Endothelial cell (in vitro differentiated cells): ENCODE measurements around the gene FXYD7. TPM values are rescaled to one million over a fixed set of nuclear protein-coding genes. Genes with fewer than 3 reads are reported as not detected.
"Not testable (repeated sequence)": the region's sequence is repeated elsewhere in the genome, so short reads cannot be mapped to it uniquely, and the experiment has no call there.

Source experiments
- DNase-seq: peaks from one replicate; pipeline ENCODE4 v3.0.0; 2021; ENCODE audit warnings: low spot score
- H3K27ac Mint-ChIP-seq: one replicate; pipeline ENCODE4 v1.8.0; 2021; ENCODE audit warnings: mixed read lengths, inconsistent platforms; ENCODE audit not compliant: unreplicated experiment
- H3K27me3 Mint-ChIP-seq: one replicate; pipeline ENCODE4 v1.8.0; 2021; ENCODE audit warnings: mild to moderate bottlenecking, moderate library complexity, mixed read lengths, inconsistent platforms; ENCODE audit not compliant: unreplicated experiment
- H3K36me3 Mint-ChIP-seq: one replicate; pipeline ENCODE4 v1.8.0; 2021; ENCODE audit warnings: mild to moderate bottlenecking, low read depth, mixed read lengths, inconsistent platforms; ENCODE audit not compliant: unreplicated experiment
- H3K4me1 Mint-ChIP-seq: one replicate; pipeline ENCODE4 v1.8.0; 2021; ENCODE audit warnings: mild to moderate bottlenecking, mixed read lengths, inconsistent platforms; ENCODE audit not compliant: unreplicated experiment
- H3K4me3 Mint-ChIP-seq: one replicate; pipeline ENCODE4 v1.8.0; 2021; ENCODE audit warnings: mild to moderate bottlenecking, mixed read lengths, inconsistent platforms; ENCODE audit not compliant: unreplicated experiment
- H3K9me3 Mint-ChIP-seq: one replicate; pipeline ENCODE4 v1.8.0; 2021; ENCODE audit warnings: mixed read lengths, inconsistent platforms; ENCODE audit not compliant: unreplicated experiment
- total RNA-seq: library from RNA; stranded (reverse); fragmentation: NEBNext Ultra II Directional; extraction: Animal tissue kit (Norgen Biotek cat#: 25700); gene quantifications from one replicate; pipeline ENCODE4 v1.2.1, GENCODE V29; 2021; ENCODE audit not compliant: unreplicated experiment
- TF ChIP-seq, protein P1 (sequence below): fragments of 200-600 bp; sonication (generic); IDR thresholded peaks from one replicate; pipeline ENCODE4 v1.5.0; 2021; ENCODE audit warnings: antibody characterized with exemption; ENCODE audit not compliant: unreplicated experiment

Gene FXYD7
- total RNA-seq, 1 donor from 2014 or later = 0.67 TPM

DNA sequence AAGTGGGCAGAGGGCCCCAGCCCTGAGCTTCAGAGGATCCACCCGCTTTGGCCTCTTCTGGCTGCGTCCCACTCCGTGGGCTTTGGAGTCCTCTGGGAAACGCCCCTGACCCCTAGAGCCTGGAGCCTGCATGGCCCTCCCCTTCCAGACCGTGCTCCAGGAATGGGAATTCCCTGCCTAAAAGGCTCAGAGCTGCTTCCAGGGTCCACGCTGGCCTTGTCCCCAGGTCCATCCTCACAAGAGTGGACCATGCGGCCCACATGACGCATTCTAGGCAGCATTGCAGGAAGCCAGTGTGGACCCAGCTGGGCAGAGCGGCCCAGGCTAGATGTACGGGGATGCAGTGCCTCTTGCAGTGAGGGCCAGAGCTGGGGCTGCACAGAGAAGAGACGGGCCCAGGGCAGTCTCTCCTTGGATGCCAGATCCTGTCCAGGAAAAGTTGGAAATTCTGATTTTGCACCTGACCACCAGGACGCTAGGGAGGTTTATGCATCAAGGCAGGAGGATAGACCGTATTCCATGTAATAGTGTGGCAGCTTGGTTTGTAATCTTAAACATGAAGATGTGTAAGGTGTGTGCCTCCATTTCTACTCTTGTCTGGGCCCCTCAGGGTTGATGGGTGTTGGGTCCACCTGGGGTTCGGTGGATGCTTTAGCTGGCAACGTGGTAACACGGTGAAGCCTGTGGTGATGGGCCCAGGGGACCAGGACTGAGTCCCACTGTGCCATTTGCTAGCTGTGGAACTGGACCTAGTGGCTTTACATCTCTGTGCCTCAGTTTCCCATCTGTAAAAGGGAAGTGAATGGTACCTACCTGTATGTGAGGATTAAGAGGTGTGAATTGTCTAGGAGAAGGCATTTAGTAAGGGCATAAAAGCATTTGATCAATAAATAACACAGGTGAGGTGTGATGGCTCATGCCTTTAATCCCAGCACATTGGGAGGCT lies 42.2 kb upstream of the FXYD7 start:
- peaks cover 10% of the 10 kb centered on the region for H3K27me3 Mint-ChIP-seq
- no peak for DNase-seq
- TF ChIP-seq, protein P1, sequence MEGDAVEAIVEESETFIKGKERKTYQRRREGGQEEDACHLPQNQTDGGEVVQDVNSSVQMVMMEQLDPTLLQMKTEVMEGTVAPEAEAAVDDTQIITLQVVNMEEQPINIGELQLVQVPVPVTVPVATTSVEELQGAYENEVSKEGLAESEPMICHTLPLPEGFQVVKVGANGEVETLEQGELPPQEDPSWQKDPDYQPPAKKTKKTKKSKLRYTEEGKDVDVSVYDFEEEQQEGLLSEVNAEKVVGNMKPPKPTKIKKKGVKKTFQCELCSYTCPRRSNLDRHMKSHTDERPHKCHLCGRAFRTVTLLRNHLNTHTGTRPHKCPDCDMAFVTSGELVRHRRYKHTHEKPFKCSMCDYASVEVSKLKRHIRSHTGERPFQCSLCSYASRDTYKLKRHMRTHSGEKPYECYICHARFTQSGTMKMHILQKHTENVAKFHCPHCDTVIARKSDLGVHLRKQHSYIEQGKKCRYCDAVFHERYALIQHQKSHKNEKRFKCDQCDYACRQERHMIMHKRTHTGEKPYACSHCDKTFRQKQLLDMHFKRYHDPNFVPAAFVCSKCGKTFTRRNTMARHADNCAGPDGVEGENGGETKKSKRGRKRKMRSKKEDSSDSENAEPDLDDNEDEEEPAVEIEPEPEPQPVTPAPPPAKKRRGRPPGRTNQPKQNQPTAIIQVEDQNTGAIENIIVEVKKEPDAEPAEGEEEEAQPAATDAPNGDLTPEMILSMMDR = no peak
- H3K27ac Mint-ChIP-seq = no peak overlapping the region
- H3K36me3 Mint-ChIP-seq = no peaks in the 10 kb centered on the region
- H3K4me3 Mint-ChIP-seq = no peak overlapping the region
- no peaks in the 10 kb centered on the region for H3K9me3 Mint-ChIP-seq
- no peaks in the 10 kb centered on the region for H3K4me1 Mint-ChIP-seq

DNA sequence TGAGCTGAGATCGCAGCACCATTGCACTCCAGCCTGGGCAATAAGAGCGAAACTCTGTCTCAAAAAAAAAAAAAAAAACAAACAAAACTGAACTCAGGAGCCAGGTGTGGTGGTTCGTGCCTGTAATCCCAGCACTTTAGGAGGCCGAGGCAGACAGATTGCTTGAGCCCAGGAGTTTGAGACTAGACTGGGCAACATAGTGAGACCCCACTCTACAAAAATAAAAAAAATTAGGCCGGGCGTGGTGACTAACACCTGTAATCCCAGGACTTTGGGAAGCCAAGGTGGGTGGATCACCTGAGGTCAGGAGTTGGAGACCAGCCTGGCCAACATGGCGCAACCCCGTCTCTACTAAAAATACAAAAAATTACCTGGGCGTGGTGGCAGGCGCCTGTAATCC lies 41.1 kb upstream of the FXYD7 start:
- not testable (repeated sequence) for H3K36me3 Mint-ChIP-seq, H3K4me3 Mint-ChIP-seq, DNase-seq, H3K9me3 Mint-ChIP-seq, H3K27ac Mint-ChIP-seq, H3K4me1 Mint-ChIP-seq
- peaks cover 10% of the 10 kb centered on the region for H3K27me3 Mint-ChIP-seq

GRCh38 chr19:35103614-35104013 lies 39.4 kb upstream of the FXYD7 start:
- not testable (repeated sequence) for DNase-seq, H3K9me3 Mint-ChIP-seq, H3K27ac Mint-ChIP-seq, H3K36me3 Mint-ChIP-seq, H3K4me1 Mint-ChIP-seq
- Mint-ChIP-seq H3K27me3 (peaks cover 11% of the 10 kb centered on the region), H3K4me3 (peak overlapping the region; percentile 38)

DNA sequence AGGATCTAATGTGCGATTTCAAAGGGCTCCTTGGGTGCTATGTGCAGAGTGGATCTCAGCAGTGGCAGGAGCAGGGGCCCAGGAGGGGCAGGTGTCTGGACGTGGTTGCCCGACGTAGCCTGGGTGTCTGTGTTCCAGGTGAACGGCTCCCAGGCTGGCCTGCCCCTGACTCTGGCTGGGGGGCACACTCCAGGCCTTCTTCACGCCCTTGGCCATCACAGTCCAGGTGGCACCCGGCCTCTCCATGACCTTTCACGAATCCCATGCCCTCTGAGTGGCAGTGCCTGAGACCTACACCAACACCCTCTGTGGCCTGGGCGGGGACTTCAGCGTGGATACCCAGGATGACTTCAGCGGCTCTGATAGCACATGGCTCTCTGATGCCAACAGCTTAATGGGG lies 38.7 kb upstream of the FXYD7 start:
- H3K27me3 Mint-ChIP-seq = peaks cover 11% of the 10 kb centered on the region
- H3K9me3 Mint-ChIP-seq = no peaks in the 10 kb centered on the region
- H3K27ac Mint-ChIP-seq = no peak overlapping the region
- DNase-seq = no peak
- TF ChIP-seq, protein P1 = no peak
- H3K4me3 Mint-ChIP-seq = no peak overlapping the region
- H3K36me3 Mint-ChIP-seq = peaks cover 5% of the 10 kb centered on the region
- H3K4me1 Mint-ChIP-seq = no peaks in the 10 kb centered on the region

GRCh38 chr19:35105047-35105410 lies 38.0 kb upstream of the FXYD7 start:
- Mint-ChIP-seq H3K36me3 (peaks cover 5% of the 10 kb centered on the region), H3K9me3 (no peaks in the 10 kb centered on the region), H3K4me1 (no peaks in the 10 kb centered on the region), H3K27me3 (peaks cover 11% of the 10 kb centered on the region), H3K27ac (no peak overlapping the region), H3K4me3 (no peak overlapping the region)
- no peak for DNase-seq
- TF ChIP-seq, protein P1 = no peak
